K562 (cell line): ENCODE measurements around the gene ZNF439.
"Not testable (repeated sequence)": the region's sequence is repeated elsewhere in the genome, so short reads cannot be mapped to it uniquely, and the experiment has no call there.

Experiments
- ATF2 ChIP-seq: sonication (generic); formaldehyde crosslinking; IDR thresholded peaks from 2 replicates; pipeline ENCODE4 v1.8.1; 2022; ENCODE audit warnings: missing genetic modification reagents
- CTCF ChIP-seq, 3 experiments: IDR thresholded peaks in 2 of 3; conservative IDR thresholded peaks in 1 of 3; 2 replicates each; pipeline ENCODE4 v1.5.1; 2011 to 2012; ENCODE audit warnings: low read length in 3 of 3, mild to moderate bottlenecking in 3 of 3, control low read depth in 2 of 3, improper control_type of control experiment in 1 of 3, inconsistent platforms in 1 of 3, low read depth in 1 of 3, mixed read lengths in 1 of 3, moderate library complexity in 1 of 3; ENCODE audit not compliant: insufficient read depth in 2 of 3
- ELK1 ChIP-seq: sonication (generic); formaldehyde crosslinking; IDR thresholded peaks from 2 replicates; pipeline ENCODE4 v1.8.1; 2022; ENCODE audit warnings: missing genetic modification reagents
- ERF ChIP-seq: fragments of 450-650 bp; formaldehyde crosslinking; IDR thresholded peaks from 2 replicates; pipeline ENCODE4 v1.4.0; 2020; ENCODE audit warnings: mild to moderate bottlenecking, mixed read lengths
- HCFC1 ChIP-seq: IDR thresholded peaks from 2 replicates; pipeline ENCODE4 v1.6.1; 2012; ENCODE audit warnings: low read depth, low read length, improper control_type of control experiment
- MAFK ChIP-seq: IDR thresholded peaks from 2 replicates; pipeline ENCODE4 v1.6.1; 2011; ENCODE audit warnings: low read length, improper control_type of control experiment
- NFIC ChIP-seq: fragments of 450-650 bp; IDR thresholded peaks from 2 replicates; pipeline ENCODE4 v1.6.1; 2017; ENCODE audit warnings: mild to moderate bottlenecking, inconsistent platforms
- PCBP1 ChIP-seq: fragments of 200-400 bp; formaldehyde crosslinking; IDR thresholded peaks from 2 replicates; pipeline ENCODE4 v1.6.1; 2018; ENCODE audit warnings: mild to moderate bottlenecking, low read depth, low read length; ENCODE audit not compliant: poor library complexity, severe bottlenecking
- POLR2AphosphoS2 ChIP-seq: IDR thresholded peaks from 2 replicates; pipeline ENCODE4 v1.6.1; 2012; ENCODE audit warnings: low read length, improper control_type of control experiment
- POLR2AphosphoS5 ChIP-seq: IDR thresholded peaks from 2 replicates; pipeline ENCODE4 v1.6.1; 2011; ENCODE audit warnings: mild to moderate bottlenecking, low read depth, low read length, moderate library complexity; ENCODE audit not compliant: control insufficient read depth, insufficient read depth
- POU5F1 ChIP-seq: fragments of 150-350 bp; IDR thresholded peaks from 2 replicates; pipeline ENCODE4 v1.6.1; 2014; ENCODE audit warnings: borderline replicate concordance, low read length, low read depth, mild to moderate bottlenecking; ENCODE audit not compliant: partially characterized antibody
- STAT6 ChIP-seq: sonication (generic); formaldehyde crosslinking; IDR thresholded peaks from 2 replicates; pipeline ENCODE4 v1.8.1; 2023; ENCODE audit warnings: mild to moderate bottlenecking, missing genetic modification reagents
- ZNF24 ChIP-seq: fragments of 450-650 bp; IDR thresholded peaks from 2 replicates; pipeline ENCODE4 v1.6.1; 2016
- ZNF639 ChIP-seq, 2 experiments: fragments of 200-800 bp in 1 of 2; sonication (Bioruptor generic) in 1 of 2; sonication (generic) in 1 of 2; formaldehyde crosslinking in 1 of 2; IDR thresholded peaks in 1 of 2; conservative IDR thresholded peaks in 1 of 2; 2 replicates each; pipeline versions ENCODE4 v1.5.0 to v1.6.1; 2016 to 2020; ENCODE audit warnings: missing compliant biosample characterization in 1 of 2, missing genetic modification characterization in 1 of 2, missing genetic modification reagents in 1 of 2

- not testable (repeated sequence) for TF ChIP-seq PCBP1; POLR2AphosphoS5; NFIC; MAFK; ERF (CRISPR knock-in tag); ZNF639 (CRISPR knock-in tag; conservative IDR thresholded peaks at IDR 0.05 in 1 of 2, IDR thresholded peaks at IDR 0.05 in 1 of 2); ZNF24; POLR2AphosphoS2; STAT6 (CRISPR knock-in tag); POU5F1; HCFC1; ELK1 (CRISPR knock-in tag); ATF2; CTCF (IDR thresholded peaks at IDR 0.05 in 2 of 3, conservative IDR thresholded peaks at IDR 0.05 in 1 of 3; ENCODE audit: insufficient read depth in 2 of 3, low read depth in 1 of 3, low read length in 3 of 3)
Observed at GRCh38 chr19:11911937-11912336, 63.4 kb downstream of the ZNF439 start.
